ENCODE results near the gene NOLC1. TPM values are rescaled to one million over a fixed set of nuclear protein-coding genes. Genes with fewer than 3 reads are reported as not detected.
A peak's percentile ranks its signal among the peaks of the same experiment; 100 is the strongest.

NOLC1 gene
- total and polyA plus RNA-seq, 2 of the 13 experiments (the other 11 are each of a cell fraction or from before 2014, with no cell fraction given), result 50.6 to 81.0 TPM

GRCh38 chr10:102152545-102152890, 329 bp downstream of the NOLC1 start (continued):
- TF ChIP-seq RERE (CRISPR knock-in tag; IDR thresholded peaks at IDR 0.05; ENCODE audit: low read depth), result no peak
- TF ChIP-seq ZNF17 (CRISPR knock-in tag; IDR thresholded peaks at IDR 0.05), result no peak
- no peak for TF ChIP-seq PRMT3 (CRISPR knock-in tag; IDR thresholded peaks at IDR 0.05; ENCODE audit: borderline replicate concordance, low read depth)
- no peak for TF ChIP-seq MTA1 (CRISPR knock-in tag; IDR thresholded peaks at IDR 0.05; ENCODE audit: borderline replicate concordance)
- TF ChIP-seq MAF1 (CRISPR knock-in tag; IDR thresholded peaks at IDR 0.05; ENCODE audit: borderline replicate concordance), result no peak
- TF ChIP-seq DRAP1 (CRISPR knock-in tag; IDR thresholded peaks at IDR 0.05), result no peak
- no peak for TF ChIP-seq AHR (CRISPR knock-in tag; IDR thresholded peaks at IDR 0.05)
- TF ChIP-seq SP140L (CRISPR knock-in tag; IDR thresholded peaks at IDR 0.05; ENCODE audit: borderline replicate concordance), result no peak
- TF ChIP-seq ZNF883 (CRISPR knock-in tag; IDR thresholded peaks at IDR 0.05; ENCODE audit: not compliant biosample characterization), result peak; percentile 83
- no peak for TF ChIP-seq ZNF142 (CRISPR knock-in tag; IDR thresholded peaks at IDR 0.05)
- no peak for TF ChIP-seq KDM1A (CRISPR knock-in tag; IDR thresholded peaks at IDR 0.05)
- 0 out of 2 replicates have a peak, but pooled peaks have one; percentile 5 for TF ChIP-seq ZNF546 (CRISPR knock-in tag; conservative IDR thresholded peaks at IDR 0.05)
- 0 out of 2 replicates have a peak, but pooled peaks have one; percentile 48 for TF ChIP-seq SAFB2 (CRISPR knock-in tag; IDR thresholded peaks at IDR 0.05; ENCODE audit: borderline replicate concordance, low read depth)
- no peak for TF ChIP-seq FOXJ3 (CRISPR knock-in tag; IDR thresholded peaks at IDR 0.05; ENCODE audit: borderline replicate concordance)
- TF ChIP-seq NR2F1 (CRISPR knock-in tag; IDR thresholded peaks at IDR 0.05), result no peak
- TF ChIP-seq ZBTB14 (CRISPR knock-in tag; IDR thresholded peaks at IDR 0.05), result no peak
- TF ChIP-seq HOXD1 (CRISPR knock-in tag; IDR thresholded peaks at IDR 0.05), result no peak
- no peak for TF ChIP-seq NR1H2 (CRISPR knock-in tag; IDR thresholded peaks at IDR 0.05; ENCODE audit: borderline replicate concordance, low read depth)

Data from HepG2 (cell line).